NCI-H146 treated with DMSO at 0.1 percent for 48 hours (cell line): ENCODE data around the gene SHROOM4.

ENCODE experiments used
- DNase-seq: peaks from one replicate; lab custom pipeline; 2025; ENCODE audit not compliant: unreplicated experiment; lab: John Stamatoyannopoulos, UW

The SHROOM4 gene

GRCh38 chrX:50711907-50712306, 102.1 kb downstream of the SHROOM4 start:
- no peak for DNase-seq

GRCh38 chrX:50707955-50708699, 105.9 kb downstream of the SHROOM4 start:
- no peak for DNase-seq

- no peak for DNase-seq
Measured at GRCh38 chrX:50707405-50707804, 106.6 kb downstream of the SHROOM4 start.

- DNase-seq: no peak
Measured at GRCh38 chrX:50705042-50705441, 109.0 kb downstream of the SHROOM4 start.

- DNase-seq: no peak
Measured at GRCh38 chrX:50704360-50704759, 109.6 kb downstream of the SHROOM4 start.

- DNase-seq: no peak
Measured at GRCh38 chrX:50700921-50701320, 113.1 kb downstream of the SHROOM4 start.

- DNase-seq: no peak
Measured at GRCh38 chrX:50698944-50699343, 115.0 kb downstream of the SHROOM4 start.

- no peak for DNase-seq
Measured at GRCh38 chrX:50697691-50698090, 116.3 kb downstream of the SHROOM4 start.

- DNase-seq: no peak
Measured at GRCh38 chrX:50691820-50692219, 122.2 kb downstream of the SHROOM4 start.

GRCh38 chrX:50684871-50685270, 129.1 kb downstream of the SHROOM4 start:
- no peak for DNase-seq

GRCh38 chrX:50680990-50681389, 133.0 kb downstream of the SHROOM4 start:
- DNase-seq: no peak

- DNase-seq: no peak
Measured at GRCh38 chrX:50677789-50678188, 136.2 kb downstream of the SHROOM4 start.

GRCh38 chrX:50671661-50672060, 142.3 kb downstream of the SHROOM4 start:
- DNase-seq: no peak

GRCh38 chrX:50668860-50669259, 145.1 kb downstream of the SHROOM4 start:
- DNase-seq: no peak

- DNase-seq: no peak
Measured at GRCh38 chrX:50648156-50648555, 165.8 kb downstream of the SHROOM4 start.

GRCh38 chrX:50644496-50644895, 169.5 kb downstream of the SHROOM4 start:
- no peak for DNase-seq

GRCh38 chrX:50643525-50644137, 170.4 kb downstream of the SHROOM4 start:
- DNase-seq: no peak

GRCh38 chrX:50638123-50638522, 175.9 kb downstream of the SHROOM4 start:
- no peak for DNase-seq

GRCh38 chrX:50635817-50636365, 178.1 kb downstream of the SHROOM4 start:
- no peak for DNase-seq

GRCh38 chrX:50635162-50635561, 178.8 kb downstream of the SHROOM4 start:
- DNase-seq: no peak

GRCh38 chrX:50629774-50630173, 184.2 kb downstream of the SHROOM4 start:
- DNase-seq: no peak

GRCh38 chrX:50627696-50628095, 186.3 kb downstream of the SHROOM4 start:
- no peak for DNase-seq
